Hair follicle dermal papilla cell (primary cell): ENCODE results near the gene MNX1. TPM values are rescaled to one million over a fixed set of nuclear protein-coding genes. Genes with fewer than 3 reads are reported as not detected.

ENCODE experiments used
- total RNA-seq: library from RNA; depleted of rRNA; stranded (reverse); fragments of >200 nt; gene quantifications from 2 replicates; pipeline ENCODE4 v1.2.3, GENCODE V29; 2012

MNX1 gene
- 0.12 TPM in 1 of 2 replicates, not detected in the other for total RNA-seq

DNA sequence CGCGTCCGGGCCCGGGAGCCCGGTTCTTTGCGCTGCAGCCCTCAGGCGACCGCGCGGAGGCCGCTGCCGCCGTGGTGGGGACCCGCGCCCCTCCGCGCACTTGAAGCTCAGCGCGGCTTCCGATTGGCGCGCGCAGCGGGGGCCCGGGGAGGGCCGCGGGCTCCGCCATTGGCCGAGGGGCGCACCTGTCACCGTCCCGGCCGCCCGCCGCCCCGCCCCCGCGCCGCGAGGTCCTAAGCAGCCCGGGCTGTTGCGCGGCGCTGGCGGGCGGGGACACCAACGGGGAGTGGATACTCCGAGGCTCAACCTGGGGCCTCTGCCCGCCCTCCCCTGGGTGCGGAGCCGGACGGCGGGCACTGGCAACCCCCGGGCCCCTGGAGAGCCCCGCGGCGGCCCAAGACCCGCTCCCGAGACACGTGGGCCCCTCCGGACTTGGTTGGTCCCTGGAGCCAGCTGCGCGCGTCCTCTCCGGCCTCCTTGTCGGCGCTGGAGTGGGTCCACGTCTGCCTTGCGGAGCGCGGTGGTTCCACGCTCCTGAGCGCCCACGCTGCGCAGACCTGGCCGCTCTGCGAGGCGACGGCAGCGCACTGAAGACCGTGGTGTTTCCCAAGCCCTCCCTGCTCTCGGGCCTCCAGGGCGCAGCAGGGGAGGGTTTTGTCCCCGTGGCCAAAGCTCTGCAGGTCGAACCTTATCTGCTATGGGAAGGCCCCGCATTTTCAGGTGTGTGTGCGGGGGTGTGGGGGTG, at the start of gene MNX1:
TSS of gene MNX1 (minus strand) at position 76 of the 745 bp plus-strand sequence. CDS start 313 bp downstream, outside the sequence.

Other genes starting within 250 kb of the MNX1 start
- gene LMBR1, start 117.5 kb downstream of the MNX1 start, total RNA-seq = 38.5 and 49.8 TPM in 2 replicates
- gene NOM1, start 61.0 kb downstream of the MNX1 start, total RNA-seq = 15.4 and 16.9 TPM in 2 replicates
- 109 and 133 TPM in 2 replicates for gene UBE3C, start 128.3 kb upstream of the MNX1 start, total RNA-seq